Adrenal gland (tissue), 19 donors: Measurements from ENCODE around the gene LORICRIN. TPM values are rescaled to one million over a fixed set of nuclear protein-coding genes. Genes with fewer than 3 reads are reported as not detected.

Source experiments
- DNase-seq, 7 donors: peaks; one replicate each; pipeline ENCODE4 v3.0.0-alpha.2; 2019 to 2020
- H3K27ac ChIP-seq, 5 donors: fragments of 200-600 bp; sonication (generic) in 4 of 5; 1 replicate in 3 of 5; 2 replicates in 2 of 5; pipeline versions ENCODE4 v1.5.1 to v1.8.0; 2016 to 2020; ENCODE audit warnings: mild to moderate bottlenecking in 1 of 5
- H3K27me3 ChIP-seq: fragments of 200-600 bp; 2 replicates; pipeline ENCODE4 v1.8.0; 2021
- H3K36me3 ChIP-seq, 2 donors: fragments of 200-600 bp; replicated peaks in 1 of 2; 1 replicate in 1 of 2; 2 replicates in 1 of 2; pipeline versions ENCODE4 v1.5.1 to v1.8.0; 2018 to 2022
- H3K4me1 ChIP-seq, 2 donors: fragments of 200-600 bp; replicated peaks in 1 of 2; 1 replicate in 1 of 2; 2 replicates in 1 of 2; pipeline versions ENCODE4 v1.5.1 to v1.8.0; 2018 to 2021
- H3K4me3 ChIP-seq, 4 donors: fragments of 200-600 bp; sonication (generic) in 3 of 4; one replicate each; pipeline ENCODE4 v1.5.1; 2016 to 2018
- H3K9me3 ChIP-seq, 3 donors: fragments of 200-600 bp; sonication (generic) in 1 of 3; replicated peaks in 1 of 3; 1 replicate in 2 of 3; 2 replicates in 1 of 3; pipeline versions ENCODE4 v1.5.1 to v1.8.0; 2016 to 2021
- POLR2A ChIP-seq, 2 donors: fragments of 450-650 bp; IDR thresholded peaks; one replicate each; pipeline ENCODE4 v1.6.1; 2017; ENCODE audit warnings: antibody characterized with exemption in 2 of 2, mild to moderate bottlenecking in 2 of 2, moderate library complexity in 1 of 2
- WGBS, 4 donors: extraction: QIAGEN DNeasy Blood & Tissue Kit in 2 of 4; methylation state at CpG; one replicate each; pipeline versions ENCODE4 v1.1.5 to v1.1.7; 2013 to 2017; 5-methylcytosine and 5-hydroxymethylcytosine counted together
- intact Hi-C, 2 donors: fragments of 100-400 bp; cut with DNase I; formaldehyde crosslinking; loops; one replicate each; pipeline versions ENCODE4 v1.14.1 to v1.15.0; 2022 to 2023
- long read RNA-seq, 10 donors: library from polyadenylated mRNA in 3 of 10; unstranded in 2 of 10; stranded (forward) in 1 of 10; transcript quantifications; one replicate each; pipeline ENCODE4 v2.0.0 and lab custom pipeline, GENCODE V29; 2021 to 2026
- polyA plus RNA-seq, 3 donors: library from polyadenylated mRNA; stranded (reverse); fragments of 200-250 nt in 2 of 3; fragments of 350-450 nt in 1 of 3; fragmentation: Illumina TruSeq in 1 of 3; extraction: RNeasy Lipid Tissue Mini Kit (QIAGEN cat#74804) in 1 of 3; gene quantifications; one replicate each; pipeline ENCODE4 v1.2.3, GENCODE V29; 2013 to 2014
- total RNA-seq, 9 donors: library from RNA; depleted of rRNA in 4 of 9; stranded (reverse); fragments of >200 nt in 4 of 9; fragments of 120-200 nt in 1 of 9; fragmentation: NEBNext Ultra II Directional in 1 of 9; extraction: Animal tissue kit (Norgen Biotek cat#: 25700) in 1 of 9; gene quantifications; one replicate each; pipeline versions ENCODE4 v1.1.0 to v1.2.4, GENCODE V29; 2013 to 2023
- TF ChIP-seq, protein P1 (sequence below), 6 experiments: fragments of 450-650 bp in 4 of 6; fragments of 200-600 bp in 2 of 6; sonication (generic) in 1 of 6; IDR thresholded peaks; 1 replicate in 5 of 6; 2 replicates in 1 of 6; pipeline versions ENCODE4 v1.5.1 to v1.8.0; 2016 to 2021; ENCODE audit warnings: antibody characterized with exemption in 6 of 6, mild to moderate bottlenecking in 2 of 6, moderate library complexity in 1 of 6
- donor health status: healthy with polysubstance abuse.
- donor health status: Bipolar disorder and iron deficiency.
- donor health status: DM: yes; HTN: yes; CAD: no.
- donor health status: DM: no; HTN: no; CAD: no.
- donor health status: DM: no; HTN: no; CAD: no.
- donor health status: DM: yes; HTN: yes; CAD: no.

Gene LORICRIN
- not detected for total RNA-seq
- polyA plus RNA-seq, result not detected
- long read RNA-seq, donor 1, result 0 reads
- long read RNA-seq, donor 2, result 0 reads
- long read RNA-seq, donor 3, result 0 reads
- long read RNA-seq, donor 4, result 0 reads
- long read RNA-seq, donor 5, result 0 reads
- long read RNA-seq, donor 6, result 0 reads
- long read RNA-seq, donor 7, result 0 reads
- long read RNA-seq, donor 8, result 0 reads
- long read RNA-seq, donor 9, result 0 reads
- long read RNA-seq, donor 10, result 0 reads

DNA sequence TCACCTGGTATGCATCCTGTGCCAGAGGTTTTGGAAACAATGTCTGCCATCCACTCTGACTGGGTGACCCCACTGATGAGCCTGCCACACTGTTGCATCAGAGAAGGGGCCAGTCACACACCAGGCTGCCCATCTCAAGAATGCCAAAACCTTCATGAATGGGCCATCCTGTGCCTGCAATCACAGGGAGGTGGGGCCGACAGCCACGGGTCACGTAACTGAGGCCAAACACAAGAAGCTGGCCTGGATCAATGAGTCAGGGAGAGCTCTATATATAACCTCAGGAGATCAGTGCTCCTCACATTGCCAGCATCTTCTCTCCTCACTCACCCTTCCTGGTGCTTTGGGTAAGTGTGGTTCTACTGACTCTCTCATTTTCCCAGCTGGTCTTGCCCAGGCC lies at the start of gene LORICRIN:
Gene LORICRIN, plus strand, starts transcription at position 301 of the 400 bp plus-strand sequence. CDS start 1,263 bp downstream, outside the sequence.
- Histone ChIP-seq H3K36me3 (no peaks in the 10 kb centered on the region), H3K27me3 (peaks cover 28% of the 10 kb centered on the region), H3K9me3 (no peaks in the 10 kb centered on the region), H3K27ac (no peak within 1 kb of the TSS), H3K4me1 (peaks cover 6 to 11% of the 10 kb centered on the region in 2 donors), H3K4me3 (no peak within 1 kb of the TSS)
- WGBS, 4 donors, result 89 to 94% (median 93%) methylated on average over 3 of the region's 3 CpGs
- no peak for DNase-seq
- no peak for TF ChIP-seq POLR2A (IDR thresholded peaks at IDR 0.05)
- TF ChIP-seq, protein P1, sequence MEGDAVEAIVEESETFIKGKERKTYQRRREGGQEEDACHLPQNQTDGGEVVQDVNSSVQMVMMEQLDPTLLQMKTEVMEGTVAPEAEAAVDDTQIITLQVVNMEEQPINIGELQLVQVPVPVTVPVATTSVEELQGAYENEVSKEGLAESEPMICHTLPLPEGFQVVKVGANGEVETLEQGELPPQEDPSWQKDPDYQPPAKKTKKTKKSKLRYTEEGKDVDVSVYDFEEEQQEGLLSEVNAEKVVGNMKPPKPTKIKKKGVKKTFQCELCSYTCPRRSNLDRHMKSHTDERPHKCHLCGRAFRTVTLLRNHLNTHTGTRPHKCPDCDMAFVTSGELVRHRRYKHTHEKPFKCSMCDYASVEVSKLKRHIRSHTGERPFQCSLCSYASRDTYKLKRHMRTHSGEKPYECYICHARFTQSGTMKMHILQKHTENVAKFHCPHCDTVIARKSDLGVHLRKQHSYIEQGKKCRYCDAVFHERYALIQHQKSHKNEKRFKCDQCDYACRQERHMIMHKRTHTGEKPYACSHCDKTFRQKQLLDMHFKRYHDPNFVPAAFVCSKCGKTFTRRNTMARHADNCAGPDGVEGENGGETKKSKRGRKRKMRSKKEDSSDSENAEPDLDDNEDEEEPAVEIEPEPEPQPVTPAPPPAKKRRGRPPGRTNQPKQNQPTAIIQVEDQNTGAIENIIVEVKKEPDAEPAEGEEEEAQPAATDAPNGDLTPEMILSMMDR (IDR thresholded peaks at IDR 0.05), result no peak
- intact Hi-C loops, result no loop called here

- DNase-seq, result no peak
- no peaks in the 10 kb centered on the region for H3K36me3 ChIP-seq
- H3K9me3 ChIP-seq, result no peaks in the 10 kb centered on the region
- H3K27ac ChIP-seq, result no peak overlapping the region
- TF ChIP-seq POLR2A (IDR thresholded peaks at IDR 0.05), result no peak
- TF ChIP-seq, protein P1 (IDR thresholded peaks at IDR 0.05), result no peak
- 65 to 80% (median 70%) methylated on average over 7 of the region's 7 CpGs for WGBS, 4 donors
- intact Hi-C loops, result no loop called here
- H3K4me3 ChIP-seq, result no peak overlapping the region
- H3K4me1 ChIP-seq, result no peaks in the 10 kb centered on the region
- H3K27me3 ChIP-seq, result no peaks in the 10 kb centered on the region
Measured at GRCh38 chr1:153210206-153210605, 49.3 kb upstream of the LORICRIN start.

DNA sequence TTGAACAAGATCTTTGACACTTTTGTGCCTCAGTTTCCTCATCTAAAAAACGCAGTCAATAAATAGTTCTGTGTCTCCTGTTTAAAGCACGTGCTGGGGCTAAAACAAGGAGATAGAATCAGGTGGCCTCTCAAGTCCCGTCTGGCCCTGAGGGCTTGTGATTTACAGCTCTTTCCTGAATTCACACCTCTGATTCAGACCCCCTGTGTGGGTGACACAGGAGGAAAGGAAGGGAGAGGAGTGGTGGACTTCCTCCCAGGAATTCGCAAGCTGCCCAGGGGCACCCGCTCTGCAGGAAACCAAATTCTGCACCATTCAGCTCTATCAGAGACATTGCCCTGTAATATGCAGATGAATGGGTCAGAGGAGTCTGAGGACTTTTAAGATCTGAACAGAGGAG lies 47.3 kb upstream of the LORICRIN start:
- 37 to 65% (median 56%) methylated on average over 5 of the region's 5 CpGs for WGBS, 4 donors
- no peaks in the 10 kb centered on the region for H3K4me1 ChIP-seq
- H3K9me3 ChIP-seq, result no peaks in the 10 kb centered on the region
- H3K36me3 ChIP-seq, result no peaks in the 10 kb centered on the region
- no peak for DNase-seq
- H3K27me3 ChIP-seq, result no peaks in the 10 kb centered on the region
- no peak for TF ChIP-seq POLR2A (IDR thresholded peaks at IDR 0.05)
- TF ChIP-seq, protein P1 (IDR thresholded peaks at IDR 0.05), result no peak
- no peak overlapping the region for H3K4me3 ChIP-seq
- intact Hi-C loops, result no loop called here
- H3K27ac ChIP-seq, result no peak overlapping the region

GRCh38 chr1:153213519-153213918 lies 46.0 kb upstream of the LORICRIN start:
- DNase-seq, result no peak
- intact Hi-C loops, result no loop called here
- Histone ChIP-seq H3K27me3 (no peaks in the 10 kb centered on the region), H3K27ac (no peak overlapping the region), H3K4me1 (no peaks in the 10 kb centered on the region), H3K4me3 (no peak overlapping the region), H3K9me3 (no peaks in the 10 kb centered on the region), H3K36me3 (no peaks in the 10 kb centered on the region)
- WGBS, 4 donors, result 94 to 98% (median 95%) methylated on average over 4 of the region's 4 CpGs
- TF ChIP-seq, protein P1 (IDR thresholded peaks at IDR 0.05), result no peak
- no peak for TF ChIP-seq POLR2A (IDR thresholded peaks at IDR 0.05)
